Bronchial epithelial cell (primary cell): ENCODE data around the gene CEP83. TPM values are rescaled to one million over a fixed set of nuclear protein-coding genes. Genes with fewer than 3 reads are reported as not detected.

Experiments
- DNase-seq: peaks from one replicate; pipeline ENCODE4 v3.0.0-alpha.2; 2010; ENCODE audit warnings: low read depth
- FAIRE-seq: peaks from 2 replicates; lab custom pipeline; 2011; peaks lifted over from hg19 to GRCh38; lab: Jason Lieb, UNC
- H3K27me3 ChIP-seq: 2 replicates; pipeline ENCODE4 v1.5.1; 2011; ENCODE audit warnings: low read length; ENCODE audit not compliant: control insufficient read depth, insufficient read depth
- H3K36me3 ChIP-seq: 2 replicates; pipeline ENCODE4 v1.5.1; 2011; ENCODE audit warnings: low read length; ENCODE audit not compliant: control insufficient read depth, insufficient read depth
- H3K4me3 ChIP-seq: 2 replicates; pipeline ENCODE4 v1.5.1; 2011; ENCODE audit warnings: mild to moderate bottlenecking, low read depth, low read length, control low read depth
- total RNA-seq: library from RNA; depleted of rRNA; stranded (reverse); fragments of >200 nt; gene quantifications from 2 replicates; pipeline ENCODE4 v1.2.1, GENCODE V29; 2014
- TF ChIP-seq, protein P1 (sequence below): IDR thresholded peaks from 2 replicates; pipeline ENCODE4 v1.5.1; 2011; ENCODE audit warnings: mild to moderate bottlenecking, moderate library complexity, low read length, control low read depth, inconsistent platforms; ENCODE audit not compliant: insufficient read depth, severe bottlenecking

Gene CEP83
- total RNA-seq, 1 donor from 2014 or later = 9.7 TPM

DNA sequence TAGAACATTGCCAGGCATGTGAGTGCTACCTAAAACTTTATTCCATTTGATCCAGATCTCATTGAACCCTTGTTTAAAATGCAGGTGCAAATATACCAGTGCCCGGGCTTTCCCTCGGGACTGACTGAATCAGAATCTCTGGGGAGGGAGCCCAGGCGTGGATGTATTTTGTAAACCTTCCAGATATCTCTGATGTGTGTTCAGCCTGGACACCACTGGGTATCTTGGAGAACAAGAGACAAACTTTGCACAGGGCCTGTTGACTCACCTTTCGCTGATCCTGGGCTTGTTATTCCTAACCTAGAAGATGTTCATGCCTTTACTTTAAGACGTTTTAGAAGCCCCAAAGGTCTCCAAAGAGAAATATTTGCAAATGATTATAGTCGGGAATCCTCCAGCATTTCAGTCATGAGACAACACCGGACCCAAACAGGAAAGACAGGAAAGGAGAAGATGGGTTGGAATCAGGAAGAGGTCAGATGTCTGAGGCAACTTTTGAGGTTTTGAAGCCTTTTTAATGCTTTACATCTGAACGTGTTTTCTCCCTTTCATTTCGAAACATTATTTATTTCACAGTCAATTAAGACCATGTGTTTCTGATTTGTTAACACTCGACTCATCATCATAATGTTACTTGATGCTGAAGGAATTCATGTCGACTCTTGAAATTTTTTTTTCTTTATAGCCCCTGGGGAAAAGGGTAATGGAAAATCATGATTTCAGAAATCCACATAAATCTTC is 192.7 kb downstream of the CEP83 start:
- no peaks in the 10 kb centered on the region for H3K27me3 ChIP-seq
- peak; percentile 25 for DNase-seq
- no peak for FAIRE-seq
- H3K36me3 ChIP-seq = no peaks in the 10 kb centered on the region
- TF ChIP-seq, protein P1, sequence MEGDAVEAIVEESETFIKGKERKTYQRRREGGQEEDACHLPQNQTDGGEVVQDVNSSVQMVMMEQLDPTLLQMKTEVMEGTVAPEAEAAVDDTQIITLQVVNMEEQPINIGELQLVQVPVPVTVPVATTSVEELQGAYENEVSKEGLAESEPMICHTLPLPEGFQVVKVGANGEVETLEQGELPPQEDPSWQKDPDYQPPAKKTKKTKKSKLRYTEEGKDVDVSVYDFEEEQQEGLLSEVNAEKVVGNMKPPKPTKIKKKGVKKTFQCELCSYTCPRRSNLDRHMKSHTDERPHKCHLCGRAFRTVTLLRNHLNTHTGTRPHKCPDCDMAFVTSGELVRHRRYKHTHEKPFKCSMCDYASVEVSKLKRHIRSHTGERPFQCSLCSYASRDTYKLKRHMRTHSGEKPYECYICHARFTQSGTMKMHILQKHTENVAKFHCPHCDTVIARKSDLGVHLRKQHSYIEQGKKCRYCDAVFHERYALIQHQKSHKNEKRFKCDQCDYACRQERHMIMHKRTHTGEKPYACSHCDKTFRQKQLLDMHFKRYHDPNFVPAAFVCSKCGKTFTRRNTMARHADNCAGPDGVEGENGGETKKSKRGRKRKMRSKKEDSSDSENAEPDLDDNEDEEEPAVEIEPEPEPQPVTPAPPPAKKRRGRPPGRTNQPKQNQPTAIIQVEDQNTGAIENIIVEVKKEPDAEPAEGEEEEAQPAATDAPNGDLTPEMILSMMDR = no peak
- no peak overlapping the region for H3K4me3 ChIP-seq

DNA sequence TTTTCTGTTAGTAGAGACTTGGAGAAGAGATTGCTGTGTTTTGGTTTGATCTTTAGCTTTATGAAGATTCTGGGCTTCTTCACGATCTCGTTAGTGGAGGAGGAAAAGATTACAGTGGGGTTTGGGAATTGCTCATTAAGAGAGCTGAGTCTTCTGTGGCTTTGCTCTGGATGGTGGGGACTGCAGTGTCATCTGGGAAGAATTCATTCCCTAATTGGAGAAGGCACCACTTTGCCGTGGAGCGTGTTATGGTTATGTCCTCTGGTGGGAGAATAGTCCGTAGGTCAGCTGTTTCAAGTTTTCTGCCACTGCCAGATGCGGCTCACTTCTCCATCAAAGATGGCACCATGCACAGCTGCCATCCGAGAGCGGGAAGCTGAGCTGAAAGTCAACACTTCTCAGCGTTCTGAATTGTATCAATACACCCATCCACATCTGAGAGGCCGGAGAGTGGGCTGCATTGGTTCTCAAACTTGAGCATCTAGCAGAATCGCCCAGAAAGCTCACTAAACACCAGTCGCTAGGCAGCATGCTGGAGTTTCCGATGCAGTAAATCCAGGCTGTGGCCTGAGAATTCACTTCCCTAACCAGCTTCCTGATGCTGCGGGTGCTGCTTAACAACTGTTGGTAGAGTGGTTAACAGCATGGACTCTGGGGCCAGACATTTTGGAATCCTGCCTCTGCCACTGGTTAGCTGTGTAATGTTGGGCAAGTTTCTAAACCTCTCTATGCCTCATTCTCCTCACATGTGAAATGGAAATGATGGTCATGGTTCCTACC is 193.5 kb downstream of the CEP83 start:
- no peaks in the 10 kb centered on the region for H3K36me3 ChIP-seq
- DNase-seq (no peak), FAIRE-seq (peak; percentile 7)
- H3K27me3 ChIP-seq = no peaks in the 10 kb centered on the region
- H3K4me3 ChIP-seq = no peak overlapping the region
- TF ChIP-seq, protein P1 = no peak

- Histone ChIP-seq H3K36me3 (no peaks in the 10 kb centered on the region), H3K27me3 (no peaks in the 10 kb centered on the region), H3K4me3 (no peak overlapping the region)
- FAIRE-seq (no peak), DNase-seq (no peak)
- TF ChIP-seq, protein P1 = no peak
These were observed 194.1 kb downstream of the CEP83 start for GRCh38 chr12:94265539-94265938.

- FAIRE-seq (no peak), DNase-seq (no peak)
- no peaks in the 10 kb centered on the region for H3K36me3 ChIP-seq
- no peaks in the 10 kb centered on the region for H3K27me3 ChIP-seq
- no peak overlapping the region for H3K4me3 ChIP-seq
- TF ChIP-seq, protein P1 = no peak
These were observed 194.8 kb downstream of the CEP83 start for GRCh38 chr12:94264736-94265485.

GRCh38 chr12:94263905-94264561 is 195.6 kb downstream of the CEP83 start:
- TF ChIP-seq, protein P1 = no peak
- DNase-seq = no peak
- no peaks in the 10 kb centered on the region for H3K36me3 ChIP-seq
- no peak for FAIRE-seq
- H3K27me3 ChIP-seq = no peaks in the 10 kb centered on the region
- H3K4me3 ChIP-seq = no peak overlapping the region
